ENCODE data around the gene SMARCAL1.

DNA sequence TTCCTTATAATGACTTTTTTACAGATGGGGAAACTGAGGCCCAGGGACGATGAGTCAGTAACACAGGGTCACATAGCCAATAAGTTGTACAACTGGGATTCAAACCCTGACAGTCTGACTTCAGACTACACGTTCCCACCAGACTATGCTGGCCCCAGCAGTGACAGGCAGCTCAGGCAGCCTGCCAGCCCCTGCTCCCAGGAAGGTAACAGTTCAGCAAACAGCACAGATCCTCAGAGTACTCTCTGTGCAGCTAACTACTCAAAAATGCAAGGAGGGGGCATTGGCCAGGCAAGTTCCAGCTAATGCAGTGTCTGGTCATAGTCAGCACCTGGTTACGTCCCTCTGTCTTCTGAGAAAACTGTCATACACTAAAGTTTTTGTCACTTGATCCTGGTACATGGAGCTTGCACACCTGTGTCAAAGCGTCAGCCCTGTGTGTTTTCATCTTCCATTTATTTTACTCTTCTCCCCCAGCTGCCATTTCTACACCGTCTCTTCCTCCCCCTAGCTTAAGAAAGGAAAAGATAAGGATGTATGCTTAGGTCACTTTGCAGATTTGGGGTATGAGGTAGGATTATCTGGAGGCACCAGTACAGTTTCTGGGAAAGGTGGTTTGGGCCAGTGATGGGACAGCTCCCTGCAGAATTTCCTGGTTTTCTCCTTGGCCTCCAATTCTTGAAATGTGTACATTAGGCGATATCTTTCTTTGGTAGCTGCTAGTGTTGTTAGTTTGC lies 4.5 kb downstream of the SMARCAL1 start:
- no peak for TF ChIP-seq RELA (CRISPR knock-in tag; IDR thresholded peaks at IDR 0.05; ENCODE audit: borderline replicate concordance)
- TF ChIP-seq, protein P1, sequence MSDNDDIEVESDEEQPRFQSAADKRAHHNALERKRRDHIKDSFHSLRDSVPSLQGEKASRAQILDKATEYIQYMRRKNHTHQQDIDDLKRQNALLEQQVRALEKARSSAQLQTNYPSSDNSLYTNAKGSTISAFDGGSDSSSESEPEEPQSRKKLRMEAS (CRISPR knock-in tag; IDR thresholded peaks at IDR 0.05): no peak
- no peak for TF ChIP-seq FOXJ3 (CRISPR knock-in tag; IDR thresholded peaks at IDR 0.05; ENCODE audit: borderline replicate concordance)
- TF ChIP-seq NFYB (CRISPR knock-in tag; conservative IDR thresholded peaks at IDR 0.05; ENCODE audit: low read depth): no peak
- TF ChIP-seq, protein P2, sequence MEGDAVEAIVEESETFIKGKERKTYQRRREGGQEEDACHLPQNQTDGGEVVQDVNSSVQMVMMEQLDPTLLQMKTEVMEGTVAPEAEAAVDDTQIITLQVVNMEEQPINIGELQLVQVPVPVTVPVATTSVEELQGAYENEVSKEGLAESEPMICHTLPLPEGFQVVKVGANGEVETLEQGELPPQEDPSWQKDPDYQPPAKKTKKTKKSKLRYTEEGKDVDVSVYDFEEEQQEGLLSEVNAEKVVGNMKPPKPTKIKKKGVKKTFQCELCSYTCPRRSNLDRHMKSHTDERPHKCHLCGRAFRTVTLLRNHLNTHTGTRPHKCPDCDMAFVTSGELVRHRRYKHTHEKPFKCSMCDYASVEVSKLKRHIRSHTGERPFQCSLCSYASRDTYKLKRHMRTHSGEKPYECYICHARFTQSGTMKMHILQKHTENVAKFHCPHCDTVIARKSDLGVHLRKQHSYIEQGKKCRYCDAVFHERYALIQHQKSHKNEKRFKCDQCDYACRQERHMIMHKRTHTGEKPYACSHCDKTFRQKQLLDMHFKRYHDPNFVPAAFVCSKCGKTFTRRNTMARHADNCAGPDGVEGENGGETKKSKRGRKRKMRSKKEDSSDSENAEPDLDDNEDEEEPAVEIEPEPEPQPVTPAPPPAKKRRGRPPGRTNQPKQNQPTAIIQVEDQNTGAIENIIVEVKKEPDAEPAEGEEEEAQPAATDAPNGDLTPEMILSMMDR (IDR thresholded peaks at IDR 0.05): no peak
- TF ChIP-seq GTF2I (CRISPR knock-in tag; conservative IDR thresholded peaks at IDR 0.05): no peak
- TF ChIP-seq NR3C1 (CRISPR knock-in tag; conservative IDR thresholded peaks at IDR 0.05; ENCODE audit: low read depth): no peak
- TF ChIP-seq TP53 (CRISPR knock-in tag; IDR thresholded peaks at IDR 0.05): no peak
- no peak for TF ChIP-seq TCF7 (CRISPR knock-in tag; IDR thresholded peaks at IDR 0.05; ENCODE audit: low read depth)
- no peak for TF ChIP-seq ZNF263 (CRISPR knock-in tag; IDR thresholded peaks at IDR 0.05; ENCODE audit: low read depth)
- TF ChIP-seq MXD4 (CRISPR knock-in tag; IDR thresholded peaks at IDR 0.05; ENCODE audit: borderline replicate concordance): no peak
- TF ChIP-seq, protein P3, sequence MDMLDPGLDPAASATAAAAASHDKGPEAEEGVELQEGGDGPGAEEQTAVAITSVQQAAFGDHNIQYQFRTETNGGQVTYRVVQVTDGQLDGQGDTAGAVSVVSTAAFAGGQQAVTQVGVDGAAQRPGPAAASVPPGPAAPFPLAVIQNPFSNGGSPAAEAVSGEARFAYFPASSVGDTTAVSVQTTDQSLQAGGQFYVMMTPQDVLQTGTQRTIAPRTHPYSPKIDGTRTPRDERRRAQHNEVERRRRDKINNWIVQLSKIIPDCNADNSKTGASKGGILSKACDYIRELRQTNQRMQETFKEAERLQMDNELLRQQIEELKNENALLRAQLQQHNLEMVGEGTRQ (CRISPR knock-in tag; IDR thresholded peaks at IDR 0.05): no peak
- no peak for TF ChIP-seq JUN (CRISPR knock-in tag; IDR thresholded peaks at IDR 0.05)
- TF ChIP-seq, protein P4, sequence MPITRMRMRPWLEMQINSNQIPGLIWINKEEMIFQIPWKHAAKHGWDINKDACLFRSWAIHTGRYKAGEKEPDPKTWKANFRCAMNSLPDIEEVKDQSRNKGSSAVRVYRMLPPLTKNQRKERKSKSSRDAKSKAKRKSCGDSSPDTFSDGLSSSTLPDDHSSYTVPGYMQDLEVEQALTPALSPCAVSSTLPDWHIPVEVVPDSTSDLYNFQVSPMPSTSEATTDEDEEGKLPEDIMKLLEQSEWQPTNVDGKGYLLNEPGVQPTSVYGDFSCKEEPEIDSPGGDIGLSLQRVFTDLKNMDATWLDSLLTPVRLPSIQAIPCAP (CRISPR knock-in tag; IDR thresholded peaks at IDR 0.05): no peak
